Subcutaneous adipose tissue (tissue), 4 donors: ENCODE data around the gene EMP1. TPM values are rescaled to one million over a fixed set of nuclear protein-coding genes. Genes with fewer than 3 reads are reported as not detected.

Source experiments
- total RNA-seq, 4 donors: library from RNA; depleted of rRNA; stranded (reverse); fragments of >200 nt; gene quantifications; one replicate each; pipeline ENCODE4 v1.1.0, GENCODE V29; 2016
- TF ChIP-seq, protein P1 (sequence below): fragments of 450-650 bp; IDR thresholded peaks from one replicate; pipeline ENCODE4 v1.5.1; 2016; ENCODE audit warnings: low read depth, mild to moderate bottlenecking, control low read depth, antibody characterized with exemption, moderate library complexity

EMP1 gene
- total RNA-seq, 4 donors from 2014 or later: 583 to 987 (median 676) TPM

DNA sequence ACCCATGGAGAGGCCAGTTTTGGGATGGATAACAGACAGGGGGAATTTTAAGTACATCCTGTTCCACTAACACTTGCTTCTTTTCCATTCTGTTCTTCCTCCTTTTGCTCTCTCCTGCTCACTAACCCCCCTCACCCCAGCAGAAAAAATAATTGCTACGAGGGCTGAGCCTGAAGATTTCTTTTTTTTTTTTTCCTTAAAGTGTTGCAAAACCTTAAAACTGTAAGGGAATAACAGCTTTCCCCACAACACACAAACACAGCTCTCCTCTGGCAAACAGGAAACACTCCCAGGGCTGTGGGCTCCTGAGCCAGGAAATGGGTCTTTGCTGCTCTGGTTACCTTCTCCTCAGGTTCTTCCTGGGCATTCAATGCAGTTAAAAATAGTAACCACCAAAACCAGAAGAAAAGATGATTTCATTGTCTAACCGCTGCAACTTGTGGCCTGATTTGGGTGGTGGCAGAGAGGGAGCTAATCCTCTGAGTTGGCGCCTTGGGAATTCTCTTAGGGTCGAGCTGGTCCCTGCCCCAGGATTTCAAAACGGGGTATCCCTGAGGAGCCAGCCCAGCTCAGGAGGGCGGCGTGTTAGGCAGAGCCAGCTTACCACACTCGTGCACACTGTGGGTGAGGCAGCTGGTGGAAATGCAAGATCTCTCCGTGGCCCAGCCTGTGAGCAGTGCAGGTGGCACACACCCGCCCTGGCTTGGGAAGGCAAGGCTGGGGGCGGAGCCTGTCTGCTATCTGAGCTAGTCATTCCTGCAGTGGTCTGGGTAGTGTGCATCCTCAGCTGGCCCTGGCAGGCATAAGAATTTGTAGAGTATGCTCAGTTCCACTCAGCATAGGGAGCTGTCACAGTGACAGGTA lies 17.1 kb upstream of the EMP1 start:
- TF ChIP-seq, protein P1, sequence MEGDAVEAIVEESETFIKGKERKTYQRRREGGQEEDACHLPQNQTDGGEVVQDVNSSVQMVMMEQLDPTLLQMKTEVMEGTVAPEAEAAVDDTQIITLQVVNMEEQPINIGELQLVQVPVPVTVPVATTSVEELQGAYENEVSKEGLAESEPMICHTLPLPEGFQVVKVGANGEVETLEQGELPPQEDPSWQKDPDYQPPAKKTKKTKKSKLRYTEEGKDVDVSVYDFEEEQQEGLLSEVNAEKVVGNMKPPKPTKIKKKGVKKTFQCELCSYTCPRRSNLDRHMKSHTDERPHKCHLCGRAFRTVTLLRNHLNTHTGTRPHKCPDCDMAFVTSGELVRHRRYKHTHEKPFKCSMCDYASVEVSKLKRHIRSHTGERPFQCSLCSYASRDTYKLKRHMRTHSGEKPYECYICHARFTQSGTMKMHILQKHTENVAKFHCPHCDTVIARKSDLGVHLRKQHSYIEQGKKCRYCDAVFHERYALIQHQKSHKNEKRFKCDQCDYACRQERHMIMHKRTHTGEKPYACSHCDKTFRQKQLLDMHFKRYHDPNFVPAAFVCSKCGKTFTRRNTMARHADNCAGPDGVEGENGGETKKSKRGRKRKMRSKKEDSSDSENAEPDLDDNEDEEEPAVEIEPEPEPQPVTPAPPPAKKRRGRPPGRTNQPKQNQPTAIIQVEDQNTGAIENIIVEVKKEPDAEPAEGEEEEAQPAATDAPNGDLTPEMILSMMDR: no peak

DNA sequence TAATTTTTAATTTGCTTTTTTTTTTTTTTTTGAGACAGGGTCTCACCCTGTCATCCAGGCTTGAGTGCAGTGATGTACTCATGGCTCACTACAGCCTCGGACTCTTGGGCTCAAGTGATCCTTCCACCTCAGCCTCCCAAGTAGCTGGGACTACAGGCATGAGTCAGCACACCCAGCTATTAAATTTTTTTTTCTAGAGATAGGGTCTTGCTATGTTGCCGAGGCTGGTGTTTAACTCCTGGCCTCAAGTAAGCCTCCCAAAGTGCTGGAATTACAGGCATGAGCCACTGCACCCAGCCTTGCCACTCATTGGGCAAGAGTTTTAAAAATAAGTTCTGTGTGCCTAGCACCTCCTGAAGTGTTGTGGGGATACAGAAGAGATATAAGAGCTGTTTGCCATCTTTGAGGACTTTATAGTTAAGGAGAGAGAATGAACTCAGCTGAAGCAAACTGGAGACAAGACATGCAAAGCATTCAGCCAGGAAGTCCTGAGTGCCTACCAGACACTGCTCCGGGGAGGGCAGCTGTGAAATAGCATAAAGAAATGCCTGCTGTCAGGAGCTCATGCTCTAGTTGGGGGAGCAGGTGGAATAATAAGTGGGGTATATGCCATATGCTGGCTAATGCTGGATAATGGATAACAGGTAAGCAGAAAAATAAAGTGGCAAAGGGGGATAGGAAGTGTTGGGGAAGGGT lies 15.0 kb upstream of the EMP1 start:
- TF ChIP-seq, protein P1: no peak

DNA sequence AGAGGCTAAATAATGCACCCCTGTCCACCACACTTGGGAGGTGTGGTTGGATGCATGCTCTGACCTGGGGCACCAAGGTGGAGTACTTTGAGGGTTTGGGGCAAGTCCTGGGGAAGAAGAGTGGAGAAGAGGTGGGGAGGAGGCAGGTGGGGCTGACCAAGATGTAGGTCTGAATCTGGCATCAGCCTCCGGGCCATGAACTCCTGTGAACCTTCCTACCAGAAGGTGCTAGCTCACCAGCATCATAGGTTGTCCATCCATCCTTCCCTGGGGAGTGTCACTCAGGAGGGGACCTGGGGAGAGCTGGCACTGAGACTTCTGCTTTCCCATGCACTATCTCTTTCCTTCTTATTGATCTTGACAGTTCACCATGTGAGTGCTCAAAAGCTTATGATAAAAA lies 13.6 kb upstream of the EMP1 start:
- TF ChIP-seq, protein P1: no peak

DNA sequence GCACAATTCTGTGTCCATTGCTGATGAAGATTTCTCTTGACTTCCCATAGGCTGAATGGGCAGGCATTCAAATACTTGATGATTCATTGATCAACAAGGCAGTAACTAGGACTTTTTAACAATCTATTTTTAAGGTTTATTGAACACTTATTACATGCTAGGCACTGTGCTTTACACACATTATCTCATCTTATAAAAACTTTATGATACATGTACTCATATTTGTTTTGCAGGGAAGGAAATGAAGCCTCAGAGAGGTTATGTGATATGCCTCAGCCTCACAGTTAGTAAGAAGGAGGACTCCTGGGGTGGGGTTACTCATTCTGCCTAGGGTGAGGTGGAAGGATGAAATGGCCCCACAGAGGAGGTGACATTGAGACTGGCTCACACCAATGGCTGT lies 12.9 kb upstream of the EMP1 start:
- TF ChIP-seq, protein P1: no peak

DNA sequence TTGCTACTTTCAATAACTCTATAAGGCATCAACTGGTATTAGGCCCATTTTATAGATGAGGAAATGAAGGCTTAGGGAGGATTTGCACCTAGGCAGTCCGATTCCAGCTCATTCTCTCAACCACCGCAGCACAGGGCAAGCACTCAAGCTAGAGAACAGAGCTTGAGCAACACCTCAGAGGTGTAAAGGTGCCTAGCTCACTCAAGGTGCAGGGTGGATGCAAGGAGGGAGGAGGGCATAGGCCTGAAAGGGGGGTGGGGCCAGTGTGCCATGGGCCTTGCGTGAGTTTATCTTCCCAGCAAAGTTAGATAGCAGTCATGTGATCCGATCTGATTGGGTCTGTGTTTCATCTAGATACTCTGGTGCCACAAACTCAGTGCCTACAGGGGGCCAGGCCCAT lies 10.2 kb upstream of the EMP1 start:
- TF ChIP-seq, protein P1: no peak

DNA sequence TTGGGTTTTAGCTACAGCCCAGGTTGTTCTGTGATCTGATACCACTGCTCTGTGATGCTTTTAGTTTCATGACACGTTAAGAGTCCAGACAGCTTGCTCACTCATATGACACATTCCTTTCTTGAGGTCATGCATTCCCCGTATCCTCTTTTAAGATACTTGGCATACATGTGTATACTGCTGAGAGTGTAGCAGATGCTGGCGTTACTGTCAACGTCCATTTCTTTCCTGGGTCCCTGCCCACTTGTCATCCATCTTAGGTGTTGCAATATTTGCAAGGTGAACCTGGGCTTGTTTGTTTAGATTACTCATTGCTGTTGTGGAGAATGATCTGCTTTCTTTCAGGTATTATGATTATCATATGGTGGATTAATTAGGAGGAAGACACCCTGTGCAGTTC lies 9.1 kb upstream of the EMP1 start:
- TF ChIP-seq, protein P1: no peak

DNA sequence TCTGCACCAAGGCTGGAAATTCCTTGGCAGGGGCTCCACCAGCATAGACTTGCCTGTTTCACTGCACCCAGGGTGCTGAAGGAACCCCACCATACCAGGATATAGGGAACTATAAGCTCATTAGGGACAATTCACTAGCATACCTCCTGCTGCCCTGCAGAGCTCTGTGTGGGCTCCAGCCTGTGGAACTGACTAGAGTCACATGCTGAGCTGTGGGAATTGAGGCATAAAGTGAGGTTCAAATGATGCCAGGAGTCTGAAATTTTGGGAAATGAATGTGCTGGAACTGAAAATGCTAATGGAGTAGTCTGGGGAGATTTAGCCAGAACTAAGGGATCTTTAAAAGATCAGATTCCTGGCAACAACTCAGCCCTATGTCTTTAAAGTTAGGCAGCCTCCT lies 7.3 kb upstream of the EMP1 start:
- TF ChIP-seq, protein P1: no peak
